ENCODE measurements around the gene PPP1R36.

DNA sequence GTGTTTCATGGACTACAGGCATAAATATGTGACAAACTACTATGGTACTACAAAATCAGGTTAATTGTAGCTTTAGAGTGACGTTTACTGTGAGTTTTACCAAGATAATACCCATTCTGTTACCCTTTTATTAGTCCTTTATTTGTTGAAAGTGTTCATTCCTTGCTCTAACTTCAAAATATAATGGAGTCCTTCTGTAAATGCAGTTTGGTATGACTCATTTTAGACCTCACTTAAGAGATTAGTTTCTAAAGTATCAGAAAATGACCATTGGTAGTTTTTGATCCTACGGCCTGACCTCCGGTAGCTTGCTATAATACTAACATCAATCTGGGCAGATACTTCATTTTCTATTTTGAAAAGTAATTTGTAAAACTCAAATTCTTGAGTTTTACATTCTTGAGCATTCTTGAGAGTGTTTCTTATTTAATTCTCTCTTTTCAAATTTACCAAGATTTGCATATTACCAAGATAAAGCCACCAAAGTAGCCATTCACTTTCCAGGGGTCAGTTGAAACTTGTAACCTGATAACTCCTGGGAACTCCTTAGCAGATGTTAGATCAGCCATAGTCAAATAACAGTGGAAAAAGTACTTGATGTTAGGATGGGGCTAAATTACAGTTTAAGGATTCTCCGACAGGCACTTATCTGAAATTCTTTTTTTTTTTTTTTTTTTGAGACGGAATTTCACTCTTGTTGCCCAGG is 5.0 kb upstream of the PPP1R36 start:
- TF ChIP-seq, protein P1, sequence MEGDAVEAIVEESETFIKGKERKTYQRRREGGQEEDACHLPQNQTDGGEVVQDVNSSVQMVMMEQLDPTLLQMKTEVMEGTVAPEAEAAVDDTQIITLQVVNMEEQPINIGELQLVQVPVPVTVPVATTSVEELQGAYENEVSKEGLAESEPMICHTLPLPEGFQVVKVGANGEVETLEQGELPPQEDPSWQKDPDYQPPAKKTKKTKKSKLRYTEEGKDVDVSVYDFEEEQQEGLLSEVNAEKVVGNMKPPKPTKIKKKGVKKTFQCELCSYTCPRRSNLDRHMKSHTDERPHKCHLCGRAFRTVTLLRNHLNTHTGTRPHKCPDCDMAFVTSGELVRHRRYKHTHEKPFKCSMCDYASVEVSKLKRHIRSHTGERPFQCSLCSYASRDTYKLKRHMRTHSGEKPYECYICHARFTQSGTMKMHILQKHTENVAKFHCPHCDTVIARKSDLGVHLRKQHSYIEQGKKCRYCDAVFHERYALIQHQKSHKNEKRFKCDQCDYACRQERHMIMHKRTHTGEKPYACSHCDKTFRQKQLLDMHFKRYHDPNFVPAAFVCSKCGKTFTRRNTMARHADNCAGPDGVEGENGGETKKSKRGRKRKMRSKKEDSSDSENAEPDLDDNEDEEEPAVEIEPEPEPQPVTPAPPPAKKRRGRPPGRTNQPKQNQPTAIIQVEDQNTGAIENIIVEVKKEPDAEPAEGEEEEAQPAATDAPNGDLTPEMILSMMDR (IDR thresholded peaks at IDR 0.05) = no peak
- no peak for TF ChIP-seq POLR2A (IDR thresholded peaks at IDR 0.05)
